Right renal pelvis (tissue), 4 donors: ENCODE data around the gene PRRC2A. TPM values are rescaled to one million over a fixed set of nuclear protein-coding genes. Genes with fewer than 3 reads are reported as not detected.

ENCODE experiments used
- DNase-seq, 4 donors: peaks; one replicate each; pipeline ENCODE4 v3.0.0-alpha.2; 2013; ENCODE audit warnings: low read depth in 4 of 4, low spot score in 3 of 4, missing footprints in 1 of 4
- polyA plus RNA-seq, 4 donors: library from polyadenylated mRNA; unstranded; fragments of 120-200 nt; gene quantifications; one replicate each; pipeline ENCODE4 v1.2.1, GENCODE V29; 2013; ENCODE audit not compliant: insufficient read length in 4 of 4

PRRC2A gene
- polyA plus RNA-seq, 4 donors = 158 to 215 (median 172) TPM

DNA sequence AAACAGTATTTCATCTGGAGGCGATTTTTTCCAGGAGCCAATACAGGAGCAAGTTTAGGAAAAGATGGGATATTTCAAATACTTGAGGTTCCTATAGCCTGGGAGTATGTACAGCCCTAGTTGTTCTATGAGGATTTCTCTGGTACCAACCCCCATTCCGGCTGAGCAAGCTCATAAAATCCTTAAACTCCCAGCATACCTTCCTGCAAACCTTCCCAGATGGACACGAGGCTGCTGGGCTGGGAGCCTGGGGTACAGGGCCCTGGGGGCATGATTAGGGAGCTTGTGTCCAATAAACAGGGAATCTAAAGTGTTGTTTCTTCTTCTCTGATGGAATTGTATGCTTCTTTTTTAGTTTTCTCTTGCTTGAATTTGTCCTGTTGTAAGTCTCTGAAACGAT lies 1.5 kb downstream of the PRRC2A start:
- DNase-seq = no peak

DNA sequence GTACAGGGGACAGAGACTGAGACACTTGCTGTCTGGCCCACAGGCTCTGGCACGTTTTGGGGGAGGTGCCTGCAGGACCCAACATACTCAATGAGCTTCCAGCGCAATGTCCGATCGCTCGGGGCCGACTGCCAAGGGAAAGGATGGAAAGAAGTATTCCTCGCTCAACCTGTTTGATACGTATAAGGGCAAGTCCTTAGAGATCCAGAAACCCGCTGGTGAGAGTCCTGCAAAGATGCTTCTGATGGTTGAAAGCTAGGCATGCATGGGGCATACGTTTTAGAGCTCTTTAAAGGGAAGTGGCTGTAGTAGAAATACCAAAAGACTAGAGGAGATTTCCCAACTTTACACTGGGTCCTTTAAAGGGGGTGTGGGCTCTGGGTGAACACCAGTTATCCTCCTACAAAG lies 2.2 kb downstream of the PRRC2A start:
- no peak for DNase-seq

DNA sequence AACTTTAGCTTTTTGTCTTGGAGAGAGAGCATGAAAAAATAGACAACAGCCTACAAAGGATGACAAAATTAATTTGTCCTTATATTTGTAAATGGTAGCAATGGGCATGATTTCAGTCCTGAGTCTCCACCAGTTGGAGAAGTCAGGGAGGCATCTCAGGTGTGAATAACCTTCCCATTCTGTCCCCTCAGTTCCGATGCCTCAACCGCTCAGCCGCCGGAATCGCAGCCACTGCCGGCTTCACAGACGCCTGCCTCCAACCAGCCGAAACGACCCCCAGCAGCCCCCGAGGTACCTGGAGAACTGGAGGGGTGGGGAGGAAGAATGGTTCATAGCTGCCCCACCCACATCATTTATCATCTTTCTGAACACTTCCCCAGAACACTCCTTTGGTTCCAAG lies 3.6 kb downstream of the PRRC2A start:
- DNase-seq = no peak

DNA sequence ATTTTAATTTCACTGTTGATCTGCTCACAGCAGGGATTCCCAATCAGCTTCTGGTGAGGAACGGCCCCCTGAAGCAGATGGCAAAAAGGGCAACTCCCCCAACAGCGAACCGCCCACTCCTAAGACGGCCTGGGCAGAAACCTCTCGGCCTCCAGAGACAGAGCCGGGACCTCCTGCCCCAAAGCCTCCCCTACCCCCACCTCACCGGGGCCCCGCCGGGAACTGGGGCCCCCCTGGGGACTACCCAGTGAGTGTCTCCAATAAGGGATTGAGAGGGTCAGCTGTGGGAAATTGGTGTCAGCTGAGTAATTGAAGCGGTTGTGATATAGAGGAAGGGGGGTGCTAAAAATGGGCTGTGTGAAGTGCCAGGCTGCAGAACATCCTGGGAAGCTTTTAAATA lies 6.4 kb downstream of the PRRC2A start:
- no peak for DNase-seq

DNA sequence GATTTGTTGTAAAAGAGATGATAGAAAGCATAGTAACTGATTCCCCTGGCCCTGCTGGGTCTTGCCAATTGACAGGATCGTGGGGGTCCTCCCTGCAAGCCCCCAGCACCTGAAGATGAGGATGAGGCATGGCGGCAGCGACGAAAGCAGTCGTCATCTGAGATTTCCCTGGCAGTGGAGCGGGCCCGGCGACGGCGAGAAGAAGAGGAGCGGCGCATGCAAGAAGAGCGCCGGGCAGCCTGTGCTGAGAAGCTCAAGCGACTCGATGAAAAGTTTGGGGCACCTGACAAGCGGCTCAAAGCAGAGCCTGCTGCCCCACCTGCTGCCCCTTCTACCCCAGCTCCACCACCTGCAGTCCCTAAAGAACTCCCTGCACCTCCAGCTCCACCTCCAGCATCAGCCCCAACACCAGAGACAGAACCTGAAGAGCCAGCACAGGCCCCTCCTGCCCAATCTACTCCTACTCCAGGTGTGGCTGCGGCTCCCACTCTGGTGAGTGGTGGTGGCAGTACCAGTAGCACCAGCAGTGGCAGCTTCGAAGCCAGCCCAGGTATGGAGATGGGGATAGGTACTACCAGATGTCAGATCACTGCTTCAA lies 7.3 kb downstream of the PRRC2A start:
- no peak for DNase-seq

DNA sequence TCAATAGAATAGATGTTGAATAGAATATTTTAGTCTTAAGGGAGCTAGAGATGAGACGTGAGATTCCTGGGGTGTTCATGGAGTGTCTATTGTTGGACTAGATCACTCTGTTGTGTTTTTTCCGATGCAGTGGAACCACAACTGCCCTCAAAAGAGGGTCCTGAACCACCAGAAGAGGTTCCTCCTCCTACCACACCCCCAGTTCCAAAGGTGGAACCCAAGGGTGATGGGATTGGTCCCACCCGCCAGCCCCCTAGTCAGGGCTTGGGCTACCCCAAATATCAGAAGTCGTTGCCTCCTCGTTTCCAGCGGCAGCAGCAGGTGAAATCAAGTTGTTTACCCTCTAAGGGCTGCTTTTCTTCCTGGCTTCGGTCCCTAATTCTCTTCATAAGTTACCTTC lies 8.5 kb downstream of the PRRC2A start:
- DNase-seq = no peak

DNA sequence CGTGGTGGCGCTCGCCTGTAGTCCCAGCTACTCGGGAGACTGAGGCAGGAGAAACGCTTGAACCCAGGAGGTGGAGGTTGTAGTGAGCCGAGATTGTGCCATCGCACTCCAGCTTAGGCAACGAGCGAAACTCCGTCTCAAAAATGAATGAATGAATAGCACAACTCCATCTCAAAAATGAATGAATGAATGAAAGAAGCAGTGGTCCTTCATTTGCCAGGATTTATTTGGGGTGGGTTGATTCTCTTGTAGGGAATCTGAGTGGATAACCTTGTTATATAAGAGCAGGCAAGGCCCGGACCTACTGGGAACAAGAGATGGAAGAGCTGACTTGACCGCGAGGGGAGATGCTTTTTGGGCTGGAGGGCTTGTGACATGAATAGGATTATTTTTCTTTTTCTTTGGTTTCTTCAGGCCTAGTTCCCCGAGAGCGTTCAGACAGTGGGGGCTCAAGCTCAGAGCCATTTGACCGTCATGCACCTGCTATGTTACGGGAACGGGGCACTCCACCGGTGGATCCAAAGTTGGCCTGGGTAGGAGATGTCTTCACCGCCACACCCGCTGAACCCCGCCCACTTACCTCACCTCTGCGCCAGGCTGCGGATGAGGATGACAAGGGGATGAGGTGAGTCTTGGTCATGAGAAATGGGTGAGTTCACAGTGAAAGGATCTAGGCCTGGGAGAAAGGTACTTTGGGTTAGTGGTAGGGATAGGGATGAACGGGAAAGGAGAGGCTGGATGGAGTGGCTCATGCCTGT lies 9.8 kb downstream of the PRRC2A start:
- DNase-seq = no peak

DNA sequence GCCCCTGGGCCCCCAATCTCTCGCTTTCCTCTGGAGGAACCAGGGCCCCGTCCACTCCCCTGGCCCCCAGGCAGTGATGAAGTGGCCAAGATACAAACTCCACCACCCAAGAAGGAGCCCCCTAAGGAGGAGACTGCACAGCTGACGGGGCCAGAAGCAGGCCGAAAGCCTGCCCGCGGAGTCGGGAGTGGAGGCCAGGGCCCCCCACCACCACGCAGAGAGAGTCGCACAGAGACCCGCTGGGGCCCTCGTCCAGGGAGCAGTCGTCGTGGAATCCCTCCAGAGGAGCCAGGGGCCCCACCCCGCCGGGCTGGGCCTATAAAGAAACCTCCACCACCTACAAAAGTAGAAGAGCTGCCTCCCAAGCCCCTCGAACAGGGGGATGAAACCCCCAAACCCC lies 10.7 kb downstream of the PRRC2A start:
- no peak for DNase-seq

DNA sequence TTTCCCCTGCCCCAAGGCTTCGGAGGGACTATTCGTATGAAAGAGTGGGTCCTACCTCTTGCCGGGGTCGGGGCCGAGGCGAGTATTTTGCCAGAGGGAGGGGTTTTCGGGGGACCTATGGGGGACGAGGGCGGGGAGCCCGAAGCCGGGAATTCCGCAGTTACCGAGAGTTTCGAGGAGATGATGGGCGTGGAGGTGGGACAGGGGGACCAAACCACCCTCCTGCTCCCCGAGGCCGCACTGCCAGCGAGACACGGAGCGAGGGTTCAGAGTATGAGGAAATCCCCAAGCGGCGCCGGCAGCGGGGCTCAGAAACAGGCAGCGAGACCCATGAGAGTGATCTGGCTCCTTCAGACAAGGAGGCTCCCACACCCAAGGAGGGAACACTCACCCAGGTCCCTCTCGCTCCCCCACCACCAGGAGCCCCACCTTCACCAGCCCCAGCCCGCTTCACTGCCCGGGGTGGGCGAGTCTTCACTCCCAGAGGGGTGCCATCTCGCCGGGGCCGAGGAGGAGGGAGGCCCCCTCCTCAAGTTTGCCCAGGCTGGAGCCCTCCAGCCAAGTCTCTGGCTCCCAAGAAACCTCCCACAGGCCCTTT lies 11.3 kb downstream of the PRRC2A start:
- no peak for DNase-seq

DNA sequence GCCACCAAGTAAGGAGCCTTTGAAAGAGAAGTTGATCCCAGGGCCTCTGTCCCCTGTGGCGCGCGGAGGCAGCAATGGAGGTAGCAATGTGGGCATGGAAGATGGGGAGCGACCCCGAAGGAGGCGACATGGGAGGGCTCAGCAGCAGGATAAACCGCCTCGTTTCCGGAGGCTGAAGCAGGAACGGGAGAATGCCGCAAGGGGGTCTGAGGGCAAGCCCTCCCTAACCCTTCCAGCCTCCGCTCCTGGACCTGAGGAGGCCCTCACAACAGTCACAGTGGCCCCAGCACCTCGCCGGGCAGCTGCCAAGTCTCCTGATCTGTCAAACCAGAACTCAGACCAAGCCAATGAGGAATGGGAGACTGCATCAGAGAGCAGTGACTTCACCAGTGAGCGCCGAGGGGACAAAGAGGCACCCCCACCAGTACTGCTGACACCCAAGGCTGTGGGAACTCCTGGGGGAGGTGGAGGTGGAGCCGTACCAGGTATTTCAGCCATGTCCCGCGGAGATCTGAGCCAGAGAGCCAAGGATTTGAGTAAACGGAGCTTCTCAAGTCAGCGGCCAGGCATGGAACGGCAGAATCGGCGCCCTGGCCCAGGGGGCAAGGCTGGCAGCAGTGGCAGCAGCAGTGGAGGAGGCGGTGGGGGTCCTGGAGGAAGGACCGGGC lies 11.9 kb downstream of the PRRC2A start:
- no peak for DNase-seq

DNA sequence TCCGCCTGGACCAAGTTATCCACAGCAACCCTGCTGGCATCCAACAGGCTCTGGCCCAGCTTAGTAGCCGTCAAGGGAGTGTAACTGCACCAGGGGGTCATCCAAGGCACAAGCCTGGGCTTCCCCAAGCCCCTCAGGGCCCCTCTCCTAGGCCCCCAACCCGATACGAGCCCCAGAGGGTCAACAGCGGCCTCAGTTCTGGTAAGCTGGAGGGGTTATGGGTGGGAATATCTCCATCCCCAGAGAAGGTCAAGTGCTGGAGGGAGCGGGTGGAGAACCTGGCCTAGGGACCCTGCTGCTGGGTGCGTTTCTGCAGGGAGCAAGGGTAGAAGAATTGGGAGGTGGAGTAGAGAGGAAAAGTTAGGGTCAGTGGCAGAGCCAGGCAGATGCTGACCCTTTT lies 12.9 kb downstream of the PRRC2A start:
- DNase-seq = no peak

DNA sequence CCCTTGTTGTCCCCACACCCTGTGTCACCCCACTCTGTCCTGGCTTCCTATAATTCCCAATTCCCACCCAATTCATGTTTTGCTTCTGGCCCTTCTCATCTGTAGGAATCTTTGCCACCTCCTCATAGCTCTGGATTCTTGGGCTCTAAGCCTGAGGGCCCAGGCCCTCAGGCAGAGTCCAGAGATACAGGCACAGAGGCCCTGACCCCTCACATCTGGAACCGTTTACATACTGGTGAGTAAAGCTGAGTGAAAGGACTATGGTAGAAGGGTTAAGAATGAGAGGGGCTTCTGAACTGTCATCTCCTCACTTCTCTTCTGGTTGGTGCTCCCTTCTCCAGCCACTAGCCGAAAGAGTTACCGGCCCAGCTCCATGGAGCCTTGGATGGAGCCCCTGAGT lies 13.6 kb downstream of the PRRC2A start:
- no peak for DNase-seq

DNA sequence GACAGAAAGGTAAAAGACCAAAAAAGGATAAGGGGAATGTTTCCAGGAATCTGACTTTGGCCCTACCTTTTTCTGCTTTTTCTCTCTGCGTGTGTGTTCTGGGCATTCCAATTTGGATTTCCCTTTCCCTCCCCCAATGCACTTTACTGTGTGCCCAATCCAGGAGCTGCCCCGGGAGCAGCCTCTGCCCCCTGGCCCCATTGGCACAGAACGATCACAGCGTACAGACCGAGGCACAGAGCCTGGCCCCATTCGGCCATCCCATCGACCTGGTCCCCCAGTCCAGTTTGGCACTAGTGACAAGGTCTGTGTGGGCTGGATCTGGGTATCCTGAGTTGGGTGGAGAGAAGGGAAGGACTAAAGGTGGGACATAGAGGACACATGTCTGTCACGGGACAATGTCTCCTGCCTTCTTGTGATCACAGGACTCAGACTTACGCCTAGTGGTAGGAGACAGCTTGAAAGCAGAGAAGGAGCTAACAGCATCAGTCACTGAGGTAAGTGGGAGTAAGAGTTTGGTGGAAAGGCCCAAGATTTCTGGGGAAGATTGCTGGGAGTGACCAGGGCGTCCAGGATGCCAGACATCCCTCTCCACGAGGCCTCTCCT lies 14.6 kb downstream of the PRRC2A start:
- DNase-seq = no peak

DNA sequence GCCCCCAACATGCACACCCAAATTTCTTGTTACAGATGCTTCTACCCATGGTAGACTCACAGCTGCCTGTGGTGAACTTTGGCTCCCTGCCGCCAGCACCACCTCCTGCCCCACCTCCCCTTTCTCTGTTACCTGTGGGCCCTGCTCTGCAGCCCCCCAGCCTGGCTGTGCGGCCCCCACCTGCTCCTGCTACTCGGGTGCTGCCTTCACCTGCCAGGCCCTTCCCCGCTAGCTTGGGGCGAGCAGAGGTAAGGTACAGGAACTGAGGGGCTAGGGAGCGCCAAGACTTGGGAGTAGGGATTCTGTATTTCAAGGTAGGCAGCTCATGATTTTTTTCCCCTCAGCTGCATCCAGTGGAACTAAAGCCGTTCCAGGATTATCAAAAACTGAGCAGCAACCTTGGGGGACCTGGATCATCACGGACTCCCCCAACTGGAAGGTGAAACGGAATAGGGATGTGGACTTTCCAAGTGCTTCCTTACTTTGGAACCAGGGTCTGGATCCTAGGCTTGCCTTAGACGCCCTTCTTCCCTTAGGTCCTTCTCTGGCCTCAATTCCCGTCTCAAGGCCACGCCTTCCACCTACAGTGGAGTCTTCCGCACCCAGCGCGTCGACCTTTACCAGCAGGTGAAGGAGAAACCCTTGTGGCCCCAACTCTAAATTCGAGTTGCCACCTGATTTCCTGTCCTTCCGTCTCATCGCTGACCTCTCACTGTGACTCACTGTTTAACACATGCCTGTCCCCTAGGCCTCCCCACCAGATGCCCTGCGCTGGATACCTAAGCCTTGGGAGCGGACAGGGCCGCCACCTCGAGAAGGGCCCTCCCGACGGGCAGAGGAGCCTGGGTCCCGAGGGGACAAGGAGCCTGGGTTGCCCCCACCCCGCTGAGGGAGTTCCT lies 16.4 kb downstream of the PRRC2A start:
- no peak for DNase-seq

DNA sequence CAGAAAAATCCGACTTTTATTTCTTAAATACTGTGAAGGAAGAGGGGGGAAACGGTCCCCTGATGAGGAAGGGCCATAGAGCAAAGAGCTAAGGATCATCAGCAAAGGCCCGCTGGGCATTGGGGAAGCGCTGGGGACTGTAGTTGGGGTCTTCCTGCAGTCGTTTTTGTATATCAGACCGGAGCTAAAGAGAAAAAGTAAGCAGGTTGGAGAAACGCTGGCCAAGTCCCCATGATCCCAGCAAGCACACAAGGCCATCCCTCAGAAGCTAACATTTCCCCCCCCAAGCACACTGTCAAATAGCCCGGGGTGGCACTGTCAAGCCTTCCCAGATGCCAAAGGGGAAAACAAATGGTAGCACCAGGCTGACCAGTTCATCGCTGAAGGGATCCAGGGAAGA lies 18.5 kb downstream of the PRRC2A start:
- no peak for DNase-seq

DNA sequence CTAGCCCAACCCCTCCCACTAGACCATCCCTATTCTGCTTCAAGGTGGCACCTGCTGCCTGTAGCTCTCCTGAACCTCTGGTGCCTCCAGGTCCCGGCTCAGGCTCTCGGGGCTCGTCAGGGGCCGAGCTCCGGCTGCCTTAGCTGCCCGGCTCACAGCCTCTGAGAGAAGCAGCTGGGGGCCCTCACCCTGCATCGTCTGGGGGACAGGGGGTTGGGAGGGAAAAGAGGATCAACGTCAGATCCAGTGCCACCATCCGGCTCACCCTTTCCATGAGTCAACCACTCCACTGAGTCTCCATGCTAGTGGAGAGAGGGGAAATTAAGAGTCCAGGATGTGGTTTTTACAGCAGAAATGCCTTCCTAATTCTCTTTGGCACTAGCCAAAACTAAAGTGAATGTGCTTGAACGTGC lies 18.9 kb downstream of the PRRC2A start:
- no peak for DNase-seq

DNA sequence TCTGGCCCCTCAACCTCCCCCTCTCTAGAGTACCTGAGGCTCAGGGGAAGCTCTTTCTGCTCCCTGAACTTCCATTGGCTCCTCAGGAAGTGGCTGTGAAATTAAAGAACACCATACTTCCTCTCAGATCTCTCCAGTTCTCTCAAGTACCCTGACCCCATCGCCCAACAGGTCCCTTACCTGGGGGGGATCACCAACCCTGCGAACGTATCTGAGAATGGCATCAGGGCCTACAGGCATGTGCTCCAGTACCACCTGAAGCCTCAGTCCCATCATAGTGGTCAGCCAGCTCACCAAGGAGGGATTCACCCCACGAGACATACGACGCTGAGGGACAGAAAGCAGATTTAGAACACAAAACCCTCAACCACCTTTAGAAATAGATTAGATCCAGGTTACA lies 20.1 kb downstream of the PRRC2A start:
- DNase-seq = no peak

DNA sequence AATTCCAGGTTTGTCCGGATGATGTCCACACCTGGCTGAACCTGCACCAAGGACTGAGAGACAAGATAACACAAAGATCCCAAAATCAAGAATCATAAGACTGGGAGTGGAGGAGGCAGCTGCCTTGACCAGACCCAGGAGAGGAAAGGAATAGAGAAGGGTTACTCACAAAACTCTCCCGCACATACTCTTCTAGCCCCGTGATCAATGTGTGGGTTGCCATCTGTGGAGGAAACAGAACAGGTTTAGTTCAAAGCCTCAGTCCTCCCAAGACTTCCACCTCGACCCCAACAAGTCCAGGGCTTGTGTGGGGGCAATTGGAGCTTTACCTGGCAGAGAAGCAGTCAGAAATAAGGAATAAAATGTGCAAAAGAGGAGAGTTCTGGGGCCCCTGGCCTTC lies 20.9 kb downstream of the PRRC2A start:
- DNase-seq = no peak

DNA sequence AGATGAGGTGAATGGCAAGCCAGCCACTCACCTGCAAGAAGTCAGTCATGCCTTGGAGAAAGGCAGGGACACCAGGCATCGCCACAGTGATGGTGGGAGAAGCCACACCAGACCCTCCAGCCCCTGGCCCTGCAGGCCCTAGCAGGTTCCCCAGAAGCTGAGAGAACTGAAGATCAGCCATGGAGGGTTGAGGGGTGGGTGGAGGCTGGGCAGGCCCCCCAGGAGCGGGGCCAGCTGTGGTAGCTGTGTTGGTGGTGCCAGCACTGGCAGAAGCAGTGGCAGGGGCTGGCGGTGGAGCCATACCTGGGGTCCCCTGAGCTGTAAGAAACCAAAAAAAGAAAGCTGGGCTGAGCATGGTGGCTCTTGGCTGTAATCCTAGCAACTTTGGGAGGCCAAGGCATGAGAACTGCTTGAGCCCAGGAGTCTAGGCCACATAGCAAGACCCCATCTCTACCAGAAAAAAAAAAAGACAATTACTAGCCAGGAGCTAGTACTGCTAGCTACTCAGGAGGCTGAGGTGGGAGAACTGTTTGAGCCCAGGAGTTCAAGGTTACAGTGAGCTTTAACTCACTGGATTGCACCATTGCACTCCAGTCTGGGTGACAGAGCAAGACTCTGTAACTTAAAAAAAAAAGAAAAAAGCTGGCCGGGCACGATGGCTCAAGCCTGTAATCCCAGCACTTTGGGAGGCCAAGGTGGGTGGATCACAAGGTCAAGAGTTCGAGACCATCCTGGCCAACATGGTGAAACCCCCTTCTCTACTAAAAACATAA lies 22.5 kb downstream of the PRRC2A start:
- DNase-seq = no peak
